GM21390 (cell line): Measurements from ENCODE around the gene CADM2.
"Not testable (repeated sequence)": the region's sequence is repeated elsewhere in the genome, so short reads cannot be mapped to it uniquely, and the experiment has no call there.

Source experiments
- ATAC-seq: cut with Tn5 transposase; IDR thresholded peaks from one replicate; pipeline ENCODE4 v1.9.1; 2021; ENCODE audit not compliant: unreplicated experiment

CADM2 gene

GRCh38 chr3:85881833-85882393 lies 923.1 kb downstream of the CADM2 start:
- ATAC-seq: no peak

- no peak for ATAC-seq
Measured at GRCh38 chr3:85890043-85890555, 931.3 kb downstream of the CADM2 start.

DNA sequence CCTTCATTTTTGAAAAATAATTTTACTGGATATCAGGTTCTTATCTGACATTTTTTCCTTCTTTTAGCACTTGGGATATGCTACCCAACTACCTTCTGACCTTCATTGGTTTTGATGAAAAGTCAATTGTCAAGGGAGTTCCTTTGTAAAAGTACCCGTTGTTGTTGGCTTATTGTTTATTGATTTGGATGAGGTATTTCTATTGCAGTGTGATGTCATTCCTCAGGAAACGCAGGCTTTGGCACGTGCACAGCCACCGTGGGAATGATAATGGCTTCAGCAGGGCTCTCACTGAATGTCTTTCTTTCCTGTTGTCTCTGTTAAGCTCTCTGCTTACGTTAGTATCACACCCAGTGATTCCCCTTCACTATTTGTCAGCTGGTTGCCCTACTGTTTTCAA lies 944.6 kb downstream of the CADM2 start:
- no peak for ATAC-seq

DNA sequence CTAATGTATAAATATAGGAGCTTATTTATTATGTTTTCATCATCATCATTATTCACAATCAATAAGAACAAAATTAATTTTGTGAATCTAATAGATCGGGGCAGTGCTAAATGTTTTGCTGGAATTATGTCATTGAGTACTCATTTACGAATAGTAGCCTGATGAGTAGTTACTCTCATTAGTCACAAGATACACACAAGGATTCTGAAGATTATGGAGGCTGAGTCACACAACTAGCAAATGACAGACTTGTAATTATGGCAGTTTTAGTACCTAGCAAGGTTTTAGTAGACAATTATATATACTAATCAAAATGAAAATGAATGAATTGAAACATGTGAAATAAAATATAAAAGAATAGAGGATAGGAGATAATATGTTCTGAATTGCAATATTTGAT lies 954.2 kb downstream of the CADM2 start:
- ATAC-seq: no peak

DNA sequence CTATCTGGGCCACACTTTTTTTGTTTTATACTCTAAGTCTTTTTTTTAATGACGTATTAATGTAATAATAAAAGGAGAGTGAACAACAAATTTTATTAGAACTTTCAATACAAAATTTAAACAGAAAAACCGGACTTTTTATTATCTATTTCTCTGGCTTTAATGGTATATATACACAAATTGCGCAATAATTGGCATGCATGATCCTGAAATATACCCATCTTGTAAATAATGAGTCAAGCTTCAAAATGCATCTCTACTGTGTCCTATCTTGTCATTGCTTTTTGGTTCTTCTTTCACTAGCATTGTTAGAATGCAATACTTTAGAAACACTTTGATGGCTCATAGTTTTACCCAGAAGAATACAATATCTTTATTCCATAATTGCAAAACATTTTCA lies 963.6 kb downstream of the CADM2 start:
- ATAC-seq: no peak

- ATAC-seq: no peak
Measured at GRCh38 chr3:85930718-85931117, 971.9 kb downstream of the CADM2 start.

- no peak for ATAC-seq
Measured at GRCh38 chr3:85933326-85933725, 974.5 kb downstream of the CADM2 start.

DNA sequence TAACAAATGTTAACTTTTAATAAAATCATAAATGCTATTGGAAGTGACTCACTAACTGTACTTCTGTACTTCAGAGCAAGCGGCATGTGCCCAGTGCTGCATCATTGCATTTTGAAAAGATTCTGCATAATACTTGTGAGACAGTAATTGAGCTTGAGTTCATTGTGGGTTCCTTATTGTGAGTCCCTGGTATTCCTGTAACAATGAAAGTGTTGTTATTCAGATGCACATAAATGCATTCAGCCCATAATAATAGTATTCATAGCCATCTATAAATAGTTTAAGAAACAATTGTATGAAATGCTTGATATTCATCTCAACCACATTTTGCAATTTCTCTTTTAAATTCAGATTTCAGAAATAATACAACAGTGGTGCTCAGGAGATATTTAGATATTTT lies 976.4 kb downstream of the CADM2 start:
- ATAC-seq: no peak

- ATAC-seq: no peak
Measured at GRCh38 chr3:85939074-85939482, 980.3 kb downstream of the CADM2 start.

DNA sequence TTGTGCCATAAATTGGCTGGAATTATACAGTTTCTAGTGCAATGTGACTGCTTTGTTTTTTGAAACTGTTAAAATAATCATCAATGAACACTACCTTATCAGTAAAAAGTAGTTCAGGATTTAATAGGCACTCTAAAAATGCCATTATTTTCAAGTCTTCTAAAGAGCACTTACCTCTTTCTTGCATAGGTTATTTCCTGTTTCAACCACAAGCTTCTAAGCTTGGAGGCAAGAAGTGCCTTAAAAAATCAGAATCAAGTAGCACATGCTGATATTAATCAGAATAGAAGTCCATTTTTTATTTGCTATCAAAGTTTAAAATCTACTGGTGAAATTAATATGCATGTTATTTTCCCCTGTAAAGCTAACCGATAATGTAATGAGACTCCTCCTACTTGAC lies 991.6 kb downstream of the CADM2 start:
- ATAC-seq: no peak

- ATAC-seq: no peak
Measured at GRCh38 chr3:85960793-85961192, 1002.0 kb downstream of the CADM2 start.

DNA sequence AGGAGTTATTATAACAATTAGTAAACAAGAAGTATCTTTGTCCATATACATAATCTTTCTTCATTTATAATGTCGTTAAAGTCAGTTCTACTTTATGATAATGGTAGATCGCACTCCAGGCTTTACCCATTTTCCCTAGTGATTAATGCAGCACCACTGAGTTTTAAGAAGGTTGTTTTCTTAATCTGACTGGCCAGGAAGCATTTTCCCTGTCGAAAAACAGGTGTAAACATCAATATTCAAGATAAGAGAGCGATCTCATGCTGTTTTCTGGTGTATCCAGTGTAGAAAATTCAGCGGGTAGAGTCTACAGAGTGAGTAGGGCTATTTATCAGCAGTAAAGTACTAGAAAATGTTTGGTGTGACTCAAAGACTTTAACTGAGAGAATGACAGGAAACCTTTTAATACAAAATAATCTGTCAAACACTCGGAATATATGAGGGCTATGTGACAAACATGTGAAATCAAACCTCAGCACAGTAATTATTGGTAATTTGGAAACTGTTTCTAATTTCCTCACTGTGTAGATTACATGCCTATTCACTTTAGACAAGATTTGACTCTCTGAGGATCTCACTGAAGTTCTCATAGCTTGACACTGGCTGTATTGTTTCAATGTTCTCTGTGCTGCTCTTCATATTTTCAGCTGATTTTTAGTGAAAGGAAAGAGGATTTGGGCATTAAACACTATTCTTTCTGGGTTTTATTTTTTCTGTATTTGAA lies 1019.0 kb downstream of the CADM2 start:
- no peak for ATAC-seq

DNA sequence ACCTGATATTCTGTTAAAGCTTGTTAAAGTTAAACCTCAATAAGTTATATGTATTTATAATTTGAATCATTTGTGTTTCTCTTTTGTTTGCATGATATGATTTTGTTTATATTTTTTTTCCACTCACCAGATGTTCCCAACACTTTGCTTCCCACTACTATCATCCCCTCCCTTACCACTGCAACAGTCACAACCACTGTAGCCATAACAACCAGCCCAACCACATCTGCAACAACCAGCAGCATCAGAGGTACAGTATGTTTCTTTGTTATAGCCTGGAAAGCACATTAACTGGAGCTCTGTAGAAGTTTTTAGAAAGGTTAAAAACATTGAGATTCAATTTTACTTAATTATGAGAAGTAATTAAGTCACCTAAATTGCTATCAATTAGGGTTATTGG lies 1020.2 kb downstream of the CADM2 start:
- ATAC-seq: no peak

- ATAC-seq: not testable (repeated sequence)
Measured at GRCh38 chr3:85989581-85989980, 1030.8 kb downstream of the CADM2 start.

DNA sequence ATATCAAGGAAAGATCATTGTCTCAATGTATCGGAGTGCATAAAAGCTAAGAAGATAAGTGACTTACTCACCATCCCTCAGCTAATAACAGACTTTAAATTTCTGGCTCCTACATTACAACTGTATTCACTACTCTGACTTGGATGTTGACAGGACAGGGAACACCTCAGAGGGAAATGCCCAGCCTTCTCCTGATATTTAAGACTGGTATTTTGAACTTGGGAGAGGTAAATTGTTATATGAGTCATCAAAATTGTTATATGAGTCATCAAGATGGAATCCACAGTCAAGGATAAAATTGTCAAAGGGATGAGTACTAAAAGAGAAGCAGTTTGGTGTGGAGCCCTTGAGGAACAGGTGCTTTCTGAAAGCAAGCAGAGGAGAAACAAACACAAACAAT lies 1070.8 kb downstream of the CADM2 start:
- ATAC-seq: no peak

DNA sequence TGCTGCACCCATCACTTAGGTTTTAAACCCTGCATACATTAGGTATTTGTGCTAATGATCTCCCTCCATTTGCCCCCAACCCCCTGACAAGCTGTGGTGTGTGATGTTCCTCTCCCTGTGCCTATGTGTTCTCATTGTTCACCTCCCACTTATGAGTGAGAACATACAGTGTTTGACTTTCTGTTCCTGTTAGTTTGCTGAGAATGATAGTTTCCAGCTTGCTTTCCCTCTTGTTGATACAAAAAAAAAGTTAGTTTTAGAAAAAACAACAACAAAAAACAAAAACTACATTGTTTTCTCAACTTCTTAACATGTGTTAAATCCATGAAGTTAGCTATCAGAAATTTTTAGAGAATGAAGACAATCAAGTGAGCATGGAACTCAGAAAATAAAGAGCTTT lies 1079.1 kb downstream of the CADM2 start:
- no peak for ATAC-seq

DNA sequence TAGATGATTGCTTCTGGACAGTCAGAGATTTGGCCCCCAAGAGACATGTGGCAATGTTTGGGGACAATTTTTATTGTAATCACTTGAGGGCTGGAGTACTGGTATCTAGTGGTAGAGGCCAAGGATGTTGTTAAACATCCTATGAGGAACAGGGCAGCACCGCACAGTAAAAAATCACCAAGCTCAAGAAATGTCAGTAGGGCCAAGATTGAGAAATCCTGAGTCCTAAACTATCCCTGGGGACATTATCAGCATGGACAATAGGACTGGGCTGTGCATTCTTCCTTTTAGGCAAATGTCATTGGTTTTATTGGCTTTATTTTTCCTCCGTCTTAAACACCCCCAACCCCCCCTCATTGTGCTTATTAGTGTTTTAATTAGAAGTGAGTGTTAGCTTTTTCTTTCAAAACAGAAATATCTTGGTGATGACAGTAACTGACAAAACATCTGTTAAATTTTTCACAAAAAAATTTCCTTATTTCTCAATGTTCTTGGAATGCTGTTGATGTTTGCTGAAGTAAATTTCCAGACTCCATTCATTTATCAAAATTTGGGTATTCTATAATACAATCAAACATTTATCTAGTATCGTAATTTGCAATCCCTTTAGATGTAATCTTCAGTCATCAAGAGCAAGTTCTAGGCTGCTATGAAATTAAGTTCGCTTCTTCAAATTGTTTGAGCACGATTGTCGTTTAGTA lies 1087.8 kb downstream of the CADM2 start:
- ATAC-seq: no peak

DNA sequence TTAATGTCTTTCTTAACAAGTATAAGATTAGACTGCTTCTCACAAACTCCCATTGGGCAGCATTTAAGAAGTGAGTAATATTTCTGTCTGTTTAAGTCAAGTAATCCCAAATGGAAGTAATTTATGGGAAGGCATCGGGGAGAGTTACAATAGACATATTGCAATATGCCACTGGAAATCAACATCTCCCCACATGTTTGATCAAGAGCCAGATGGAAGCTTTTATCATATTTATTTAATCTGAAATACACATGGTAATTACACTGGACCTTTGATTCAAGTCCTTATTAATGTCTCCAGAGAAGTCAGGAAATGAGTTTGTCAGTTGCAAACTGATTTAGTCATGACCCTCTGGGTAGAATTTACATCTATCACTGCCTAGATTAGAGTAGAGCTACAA lies 1088.4 kb downstream of the CADM2 start:
- ATAC-seq: no peak

GRCh38 chr3:86051058-86051457 lies 1092.3 kb downstream of the CADM2 start:
- no peak for ATAC-seq

- no peak for ATAC-seq
Measured at GRCh38 chr3:86056032-86056431, 1097.2 kb downstream of the CADM2 start.

DNA sequence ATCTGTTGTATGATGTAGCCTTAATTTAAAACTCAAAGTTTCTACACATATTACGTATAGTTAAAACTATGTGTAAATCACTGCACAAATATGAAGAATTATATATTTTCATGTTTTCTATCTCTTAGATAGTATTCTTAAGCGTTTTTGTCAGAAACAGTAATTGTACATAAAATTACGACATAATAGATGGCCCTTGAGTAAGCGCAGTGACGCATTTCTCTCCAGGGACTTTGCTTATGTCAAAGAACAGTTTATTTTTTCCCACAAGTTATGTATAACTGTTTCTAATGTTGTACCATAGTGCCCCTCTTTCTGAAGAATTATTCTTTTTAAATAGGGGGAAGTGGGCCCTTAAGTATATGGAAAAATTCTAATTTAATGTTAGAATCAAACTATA lies 1098.2 kb downstream of the CADM2 start:
- no peak for ATAC-seq

DNA sequence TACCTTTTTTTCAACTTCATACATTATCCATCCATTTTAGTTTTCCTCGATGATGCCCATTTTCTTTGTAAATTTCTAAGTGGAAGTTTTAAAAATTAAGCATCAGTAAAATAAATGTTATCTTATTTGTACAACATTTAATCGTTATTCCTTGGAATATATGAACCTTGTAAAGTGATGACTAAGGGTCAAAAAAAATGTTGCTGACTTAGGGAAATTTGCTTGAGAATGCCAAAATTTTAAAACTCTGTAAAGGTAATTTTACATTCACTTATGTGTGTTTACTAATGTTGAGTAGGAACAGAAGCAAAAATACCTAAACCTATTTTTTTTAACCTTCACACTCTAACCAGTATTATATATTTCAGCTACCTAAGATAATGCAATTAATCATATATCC lies 1115.0 kb downstream of the CADM2 start:
- no peak for ATAC-seq
